T-helper 2 cell (primary cell): ENCODE results near the gene PITHD1.
"Not testable (repeated sequence)": the region's sequence is repeated elsewhere in the genome, so short reads cannot be mapped to it uniquely, and the experiment has no call there.

Experiments
- DNase-seq, 5 experiments: peaks; one replicate each; pipeline versions ENCODE4 v3.0.0 to v3.0.0-alpha.2; 2012 to 2022
- total RNA-seq, 2 donors: gene quantifications; one replicate each; lab custom pipeline; 2026; lab: John Stamatoyannopoulos, UW

PITHD1 gene, protein sequence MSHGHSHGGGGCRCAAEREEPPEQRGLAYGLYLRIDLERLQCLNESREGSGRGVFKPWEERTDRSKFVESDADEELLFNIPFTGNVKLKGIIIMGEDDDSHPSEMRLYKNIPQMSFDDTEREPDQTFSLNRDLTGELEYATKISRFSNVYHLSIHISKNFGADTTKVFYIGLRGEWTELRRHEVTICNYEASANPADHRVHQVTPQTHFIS
- total RNA-seq, result 86.2 to 112 reads per million in 2 donors

DNA sequence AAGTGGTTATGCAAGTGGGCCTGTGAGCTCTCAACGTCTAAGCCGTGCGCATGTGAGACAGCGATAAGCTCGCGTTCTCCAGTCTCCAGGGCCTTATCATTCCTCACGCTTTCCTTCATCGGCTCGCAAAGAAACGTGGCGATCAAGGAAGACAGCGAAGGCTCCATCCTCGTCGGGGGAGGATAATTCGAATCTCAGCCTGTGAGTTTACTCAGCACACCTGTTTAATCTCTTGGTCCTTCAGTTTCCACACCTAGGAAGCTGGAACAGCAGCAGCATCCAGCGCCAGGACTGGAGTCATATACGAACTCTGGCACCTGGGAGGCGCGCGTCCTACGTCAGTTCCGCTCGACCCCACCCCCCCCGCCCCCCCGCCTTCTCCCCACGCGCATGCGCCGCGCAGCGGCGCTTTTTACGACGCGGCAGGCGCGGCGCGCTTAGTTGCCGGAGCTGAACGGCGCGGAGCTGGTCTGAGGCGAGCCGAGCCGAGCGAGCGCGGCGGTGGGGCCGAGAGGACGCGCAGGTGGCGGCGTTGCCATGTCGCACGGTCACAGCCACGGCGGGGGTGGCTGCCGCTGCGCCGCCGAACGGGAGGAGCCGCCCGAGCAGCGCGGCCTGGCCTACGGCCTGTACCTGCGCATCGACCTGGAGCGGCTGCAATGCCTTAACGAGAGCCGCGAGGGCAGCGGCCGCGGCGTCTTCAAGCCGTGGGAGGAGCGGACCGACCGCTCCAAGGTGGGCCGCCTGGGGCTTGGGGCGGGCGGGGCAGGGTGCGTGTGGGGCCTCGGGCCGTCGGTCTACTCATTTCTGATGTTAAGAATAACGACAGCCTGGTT, at the start of gene PITHD1:
PITHD1 (plus strand) TSS at position 440 of the 836 bp plus-strand sequence; CDS start at position 538, 98 bp downstream.
- DNase-seq, result peak; percentile 62 to 90 (median 77)

DNA sequence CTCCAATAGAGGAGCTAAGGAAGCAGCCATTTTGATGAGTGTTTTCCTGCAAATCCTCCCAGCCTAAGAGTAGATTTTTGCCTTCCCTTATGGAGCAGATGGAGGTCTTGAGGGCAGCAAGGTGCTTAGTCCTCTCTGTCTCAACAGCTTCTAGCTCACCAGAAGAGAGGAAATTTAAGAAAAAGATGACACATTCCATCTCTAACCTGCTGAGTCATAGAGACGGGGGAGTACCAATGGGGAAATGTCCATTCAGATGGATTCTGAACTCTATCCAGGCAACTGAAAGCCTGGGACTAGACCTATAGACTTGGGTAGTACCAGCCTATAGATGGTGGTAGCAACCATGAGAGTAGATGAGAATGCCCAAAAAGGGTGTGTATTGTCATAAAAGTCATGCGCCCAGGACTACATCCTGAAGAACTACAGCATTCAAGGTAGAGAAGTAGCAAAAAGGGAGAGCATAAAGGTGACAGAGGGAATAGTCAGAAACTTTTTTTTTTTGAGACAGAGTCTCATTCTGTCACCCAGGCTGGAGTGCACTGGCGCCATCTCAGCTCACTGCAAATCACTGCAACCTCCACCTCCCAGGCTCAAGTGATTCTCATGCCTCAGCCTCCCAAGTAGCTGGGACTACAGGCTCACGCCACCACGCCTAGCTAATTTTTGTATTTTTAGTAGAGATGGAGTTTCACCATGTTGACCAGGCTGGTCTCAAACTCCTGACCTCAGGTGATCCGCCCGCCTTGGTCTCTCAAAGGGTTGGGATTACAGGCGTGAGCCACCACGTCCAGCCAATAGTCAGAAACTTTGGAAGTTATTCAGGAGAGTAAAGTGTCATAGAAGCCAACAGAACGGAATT, 45.6 kb upstream of the PITHD1 start:
- no peak for DNase-seq

DNA sequence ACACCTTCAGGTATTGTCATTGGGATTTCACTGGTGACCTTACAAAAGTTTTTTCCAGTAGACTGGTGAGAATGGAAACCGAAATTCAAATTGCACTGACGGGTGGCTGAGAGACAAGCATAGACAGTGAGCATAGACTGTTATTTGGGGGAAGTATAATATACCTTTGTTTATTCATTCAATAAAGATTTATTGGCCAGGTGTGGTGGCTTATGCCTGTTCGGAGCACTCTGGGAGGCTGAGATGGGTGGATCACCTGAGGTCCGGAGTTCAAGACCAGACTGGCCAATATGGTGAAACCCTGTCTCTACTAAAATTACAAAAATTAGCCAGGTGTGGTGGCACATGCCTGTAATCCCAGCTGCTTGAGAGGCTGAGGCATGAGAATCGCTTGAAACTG, 44.9 kb upstream of the PITHD1 start:
- not testable (repeated sequence) for DNase-seq

GRCh38 chr1:23736437-23737134, 41.6 kb upstream of the PITHD1 start:
- peak in 1 of 5 experiments; percentile 83 for DNase-seq

DNA sequence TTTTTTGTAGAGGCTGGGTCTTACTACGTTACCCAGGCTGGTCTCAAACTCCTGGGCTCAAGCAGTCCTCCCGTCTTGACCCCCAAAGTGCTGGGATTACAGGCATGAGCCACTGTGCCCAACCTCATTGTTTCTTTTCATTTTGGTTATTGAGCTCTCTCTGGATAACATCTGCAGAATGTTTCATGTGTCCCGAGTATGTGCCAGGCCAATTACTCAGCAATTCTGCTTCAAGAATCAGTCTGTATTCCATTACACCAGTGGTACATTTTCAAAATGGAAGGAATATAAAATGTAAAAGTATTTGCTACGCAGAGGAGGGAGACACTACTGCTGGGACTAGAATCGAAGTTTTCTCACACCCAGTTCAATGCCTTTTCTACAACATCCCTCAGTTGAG, 36.6 kb upstream of the PITHD1 start:
- DNase-seq, result no peak

DNA sequence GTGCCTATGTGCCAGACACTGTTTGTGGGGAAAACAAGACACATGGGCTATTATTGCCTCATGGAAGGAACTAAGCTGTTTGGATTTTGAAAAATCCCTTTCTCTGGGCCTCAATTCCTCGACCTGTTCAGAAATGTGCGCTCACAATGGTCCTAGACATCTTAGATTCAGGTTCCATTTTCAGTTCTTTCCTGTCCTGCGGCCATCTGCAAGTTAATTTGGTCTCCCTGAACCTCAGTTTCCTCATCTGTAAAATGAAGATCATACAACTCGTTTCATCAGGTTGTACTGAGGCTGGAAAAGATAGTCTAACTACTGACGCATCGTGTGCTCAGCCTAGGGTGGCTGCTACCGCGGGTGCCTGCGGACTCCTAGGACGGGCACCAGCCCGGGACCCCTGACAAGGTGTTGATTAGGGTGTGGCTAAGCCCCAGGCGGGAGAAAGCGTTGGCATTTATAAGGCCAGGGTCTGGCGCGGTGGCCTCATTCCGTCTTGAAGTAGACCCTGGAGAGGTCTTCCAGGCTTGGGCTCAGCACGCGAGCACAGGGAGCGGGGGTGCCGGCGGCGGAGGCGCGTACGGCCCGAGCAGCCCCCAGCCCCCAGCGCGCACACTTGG, 35.4 kb upstream of the PITHD1 start:
- peak in 2 of 5 experiments; percentile 7 to 8 for DNase-seq

DNA sequence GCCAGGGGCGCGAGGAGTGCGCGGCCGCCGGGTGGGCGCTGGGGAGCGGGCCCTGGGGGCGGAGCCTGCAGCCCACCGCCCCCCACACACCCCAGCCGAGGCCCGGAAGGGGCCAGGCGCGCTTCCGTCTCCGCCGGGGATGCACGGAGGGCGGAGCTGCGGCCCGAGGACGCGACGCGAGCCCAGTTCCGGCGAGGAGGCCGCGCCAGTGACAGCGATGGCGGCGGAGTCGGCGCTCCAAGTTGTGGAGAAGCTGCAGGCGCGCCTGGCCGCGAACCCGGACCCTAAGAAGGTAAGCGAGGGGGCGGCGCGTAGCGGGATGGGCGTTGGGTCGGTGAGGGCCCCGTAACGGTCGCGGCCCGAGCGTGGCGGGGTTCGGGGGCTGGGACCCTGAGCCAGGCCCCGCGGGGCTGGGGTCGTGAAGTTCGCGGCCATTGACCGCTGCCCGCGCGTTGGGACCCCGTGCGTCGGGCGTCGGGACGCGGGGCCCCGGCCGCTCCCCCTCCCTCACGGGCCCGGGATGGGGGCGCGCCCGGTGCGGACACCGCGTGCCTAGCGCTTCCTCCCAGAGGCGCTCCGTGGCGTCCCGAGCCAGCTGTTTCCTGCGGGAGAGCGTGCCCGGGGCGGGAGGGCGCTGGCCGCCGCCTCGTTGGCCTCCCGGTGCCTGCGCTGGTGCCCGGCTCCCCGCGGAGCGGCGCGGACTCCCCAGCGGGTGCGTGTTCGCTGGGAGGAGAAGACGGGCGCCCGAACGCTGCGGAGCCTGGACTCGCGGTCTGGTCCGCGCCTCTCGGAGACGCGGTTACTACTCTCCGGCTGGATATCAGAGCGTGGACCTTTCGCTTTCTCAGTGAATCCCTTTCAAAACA, 34.7 kb upstream of the PITHD1 start, which contains the start of gene ELOA:
ELOA (plus strand) TSS at position 185 of the 866 bp plus-strand sequence; CDS start at position 218, 33 bp downstream.
- DNase-seq, result peak; percentile 60 to 91 (median 66)

DNA sequence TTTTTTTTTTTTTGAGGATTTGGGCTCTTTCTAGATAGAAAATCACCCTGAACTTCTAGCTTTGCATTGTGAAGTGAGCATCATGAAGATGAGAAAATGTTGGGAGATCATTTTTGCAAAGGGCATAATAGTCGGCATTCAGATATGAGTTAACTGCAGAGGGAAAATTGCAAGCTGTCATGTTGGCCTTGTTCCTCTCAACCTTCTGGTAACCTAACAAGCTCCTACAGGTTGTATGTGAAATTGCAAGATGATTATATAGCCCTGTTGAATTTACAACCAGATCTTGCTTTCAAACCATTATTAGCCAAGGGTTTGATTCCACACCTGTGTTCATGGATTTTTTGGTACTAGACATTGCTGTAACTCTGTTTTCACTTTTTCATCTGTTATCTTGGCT, 32.7 kb upstream of the PITHD1 start:
- DNase-seq, result peak in 1 of 5 experiments; percentile 72

DNA sequence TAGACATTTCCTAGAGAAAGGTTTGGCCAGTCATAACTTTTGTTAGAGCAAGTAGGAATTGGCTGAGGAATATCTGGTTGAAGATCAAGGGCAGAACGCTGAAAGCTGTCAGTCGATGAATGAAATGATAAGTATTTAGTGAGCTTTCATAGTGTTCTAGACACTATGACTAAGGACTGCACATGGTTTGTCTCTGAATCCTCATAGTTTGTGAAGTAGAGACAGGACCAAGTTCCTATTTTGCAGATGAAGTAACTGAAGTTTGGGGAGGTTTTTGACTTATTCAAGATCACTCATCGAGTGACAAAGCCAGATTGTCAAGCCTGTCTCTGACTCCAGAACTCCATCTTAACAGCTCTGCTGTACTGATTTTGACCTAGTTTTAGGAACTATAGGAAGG, 30.2 kb upstream of the PITHD1 start:
- DNase-seq, result no peak

DNA sequence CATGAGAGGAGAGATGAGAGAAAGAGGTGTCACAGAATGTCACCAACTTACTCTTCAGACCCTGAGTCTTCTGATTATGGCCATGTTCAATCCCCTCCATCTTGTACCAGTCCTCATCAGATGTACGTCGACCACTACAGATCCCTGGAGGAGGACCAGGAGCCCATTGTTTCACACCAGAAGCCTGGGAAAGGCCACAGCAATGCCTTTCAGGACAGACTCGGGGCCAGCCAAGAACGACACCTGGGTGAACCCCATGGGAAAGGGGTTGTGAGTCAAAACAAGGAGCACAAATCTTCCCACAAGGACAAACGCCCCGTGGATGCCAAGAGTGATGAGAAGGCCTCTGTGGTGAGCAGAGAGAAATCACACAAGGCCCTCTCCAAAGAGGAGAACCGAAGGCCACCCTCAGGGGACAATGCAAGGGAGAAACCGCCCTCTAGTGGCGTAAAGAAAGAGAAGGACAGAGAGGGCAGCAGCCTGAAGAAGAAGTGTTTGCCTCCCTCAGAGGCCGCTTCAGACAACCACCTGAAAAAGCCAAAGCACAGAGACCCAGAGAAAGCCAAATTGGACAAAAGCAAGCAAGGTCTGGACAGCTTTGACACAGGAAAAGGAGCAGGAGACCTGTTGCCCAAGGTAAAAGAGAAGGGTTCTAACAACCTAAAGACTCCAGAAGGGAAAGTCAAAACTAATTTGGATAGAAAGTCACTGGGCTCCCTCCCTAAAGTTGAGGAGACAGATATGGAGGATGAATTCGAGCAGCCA, 27.0 kb upstream of the PITHD1 start:
- peak in 1 of 5 experiments; percentile 67 for DNase-seq

DNA sequence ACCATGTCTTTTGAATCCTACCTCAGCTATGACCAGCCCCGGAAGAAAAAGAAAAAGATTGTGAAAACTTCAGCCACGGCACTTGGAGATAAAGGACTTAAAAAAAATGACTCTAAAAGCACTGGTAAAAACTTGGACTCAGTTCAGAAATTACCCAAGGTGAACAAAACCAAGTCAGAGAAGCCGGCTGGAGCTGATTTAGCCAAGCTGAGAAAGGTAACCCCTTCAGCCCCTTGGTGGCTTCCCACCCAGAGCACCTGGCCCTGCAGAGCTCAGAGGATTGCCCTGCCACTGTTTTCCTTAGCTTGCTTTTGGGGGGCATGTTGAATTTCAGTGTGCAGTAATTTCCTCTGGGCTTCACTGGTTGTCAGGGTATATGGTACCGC, 26.4 kb upstream of the PITHD1 start:
- DNase-seq, result no peak

- no peak for DNase-seq
These were observed 25.3 kb upstream of the PITHD1 start for GRCh38 chr1:23752909-23753308.

GRCh38 chr1:23756676-23757075, 21.5 kb upstream of the PITHD1 start:
- no peak for DNase-seq

GRCh38 chr1:23757812-23758211, 20.4 kb upstream of the PITHD1 start:
- no peak for DNase-seq

DNA sequence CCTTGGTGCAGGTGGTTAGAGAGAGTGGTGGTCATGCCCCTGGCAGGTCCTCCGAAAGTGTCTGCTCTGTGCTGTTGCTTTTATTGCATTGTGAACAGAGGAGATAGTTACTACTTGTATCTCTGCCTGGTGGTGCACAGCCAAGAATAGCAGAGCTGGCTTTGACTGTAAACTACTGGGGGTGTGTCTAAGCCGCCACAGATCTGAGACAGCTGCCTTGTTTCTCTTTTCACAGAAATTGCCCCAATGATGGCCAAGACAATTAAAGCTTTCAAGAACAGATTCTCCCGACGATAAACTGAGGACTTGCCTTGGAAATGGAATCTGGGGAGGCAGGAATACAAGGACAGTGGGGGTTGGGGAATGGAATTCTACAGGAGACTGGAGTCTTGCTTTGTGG, 18.9 kb upstream of the PITHD1 start:
- no peak for DNase-seq

DNA sequence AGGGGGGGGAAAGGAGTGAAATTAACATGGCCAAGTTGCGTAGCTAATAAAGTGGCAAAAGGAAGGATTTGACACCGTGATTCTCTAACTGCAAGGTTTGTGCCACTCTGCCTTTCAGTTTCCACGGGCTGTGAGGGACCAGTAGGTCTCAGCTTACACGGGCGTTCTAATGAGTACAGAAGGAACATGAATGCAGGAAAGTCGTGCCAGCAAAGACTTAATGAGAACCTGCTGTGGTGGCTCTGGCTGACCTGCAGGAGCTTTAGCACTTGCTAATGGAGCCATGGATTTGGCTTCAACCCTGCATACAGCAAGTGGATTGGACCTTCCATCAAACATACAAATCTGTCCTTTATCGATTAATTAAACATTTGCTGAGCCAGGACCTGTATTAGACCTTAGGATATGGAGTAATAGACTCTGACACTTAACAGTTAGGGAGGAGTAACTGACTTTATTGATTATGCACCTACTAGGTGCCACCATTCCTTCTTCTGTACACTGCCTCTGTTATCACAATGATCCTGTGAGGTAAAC, 15.1 kb upstream of the PITHD1 start:
- DNase-seq, result no peak

DNA sequence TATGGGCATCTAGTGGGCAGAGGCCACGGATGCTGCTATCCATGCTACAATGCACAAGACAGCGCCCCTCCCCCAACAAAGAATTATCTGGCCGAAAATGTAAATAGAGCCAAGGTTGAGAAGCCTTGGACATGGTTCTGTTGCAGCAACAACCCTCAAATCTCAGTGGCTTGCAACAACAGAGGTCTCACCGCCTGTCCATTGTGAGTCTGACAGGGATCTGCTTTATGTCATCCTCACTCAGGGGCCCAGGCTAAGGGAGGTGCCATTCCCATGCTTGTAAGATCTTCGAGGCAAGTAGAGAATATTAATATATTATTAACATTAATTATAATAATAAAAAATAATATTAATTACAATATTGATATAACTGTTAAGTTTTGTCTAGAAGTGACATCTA, 9.5 kb upstream of the PITHD1 start:
- DNase-seq, result no peak

DNA sequence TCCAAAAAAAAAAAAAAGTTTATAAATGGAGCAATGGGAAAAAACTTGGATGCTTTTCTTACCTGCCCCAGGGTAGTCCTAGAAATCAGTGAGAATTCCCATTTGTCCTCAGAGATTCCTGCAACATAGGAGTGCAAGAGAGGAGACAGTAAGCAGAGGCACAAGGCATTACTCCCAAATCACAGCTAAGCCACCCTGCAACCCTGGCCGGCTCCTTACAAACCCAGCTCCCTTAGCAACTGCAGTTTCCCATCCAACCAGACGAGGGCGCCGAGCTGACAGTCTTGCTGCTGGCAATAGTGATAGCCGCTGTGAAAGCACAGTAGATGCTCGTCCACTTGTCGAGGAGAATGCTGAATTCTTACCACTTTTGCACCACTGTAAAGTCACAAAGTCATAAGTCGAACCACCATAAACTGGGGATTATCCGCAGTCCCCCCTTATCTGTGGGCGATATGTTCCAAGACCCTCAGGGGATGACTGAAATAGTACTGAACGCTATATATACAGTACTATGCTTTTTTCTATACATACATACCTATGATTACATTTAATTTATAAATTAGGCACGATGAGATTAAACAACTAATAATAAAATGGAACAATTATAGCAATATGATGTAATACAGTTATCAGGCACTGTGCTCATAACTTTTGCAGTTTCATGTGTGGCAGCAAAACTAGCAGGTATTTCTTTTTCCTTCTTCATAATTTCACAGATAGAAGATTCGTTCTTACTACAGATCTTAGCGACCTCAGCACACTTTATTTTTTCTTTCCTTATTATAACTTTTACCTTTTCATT, 6.0 kb upstream of the PITHD1 start:
- DNase-seq, result peak; percentile 58 to 80 (median 72)

DNA sequence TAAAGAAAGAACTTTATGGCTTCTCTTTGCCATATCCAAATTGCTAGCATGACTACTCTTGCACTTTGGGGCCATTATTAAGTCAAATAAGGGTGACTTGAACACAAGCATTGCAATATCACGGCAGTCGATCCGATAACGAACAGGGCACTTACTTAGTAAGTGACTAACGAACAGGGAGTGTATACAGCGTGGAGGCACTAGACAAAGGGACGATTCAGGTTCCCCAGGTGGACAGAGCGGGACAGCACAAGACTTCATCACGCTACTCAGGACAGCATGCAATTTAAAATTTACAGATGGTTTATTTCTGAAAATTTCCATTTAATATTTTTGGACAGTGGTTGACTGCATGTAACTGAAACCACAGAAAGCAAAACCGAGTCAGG, 5.4 kb upstream of the PITHD1 start:
- no peak for DNase-seq
